ENCODE data around the gene NHLRC2. TPM values are rescaled to one million over a fixed set of nuclear protein-coding genes. Genes with fewer than 3 reads are reported as not detected.
A peak's percentile ranks its signal among the peaks of the same experiment; 100 is the strongest.
"Not testable (repeated sequence)": the region's sequence is repeated elsewhere in the genome, so short reads cannot be mapped to it uniquely, and the experiment has no call there.

The NHLRC2 gene
- 33.2 TPM for total RNA-seq

DNA sequence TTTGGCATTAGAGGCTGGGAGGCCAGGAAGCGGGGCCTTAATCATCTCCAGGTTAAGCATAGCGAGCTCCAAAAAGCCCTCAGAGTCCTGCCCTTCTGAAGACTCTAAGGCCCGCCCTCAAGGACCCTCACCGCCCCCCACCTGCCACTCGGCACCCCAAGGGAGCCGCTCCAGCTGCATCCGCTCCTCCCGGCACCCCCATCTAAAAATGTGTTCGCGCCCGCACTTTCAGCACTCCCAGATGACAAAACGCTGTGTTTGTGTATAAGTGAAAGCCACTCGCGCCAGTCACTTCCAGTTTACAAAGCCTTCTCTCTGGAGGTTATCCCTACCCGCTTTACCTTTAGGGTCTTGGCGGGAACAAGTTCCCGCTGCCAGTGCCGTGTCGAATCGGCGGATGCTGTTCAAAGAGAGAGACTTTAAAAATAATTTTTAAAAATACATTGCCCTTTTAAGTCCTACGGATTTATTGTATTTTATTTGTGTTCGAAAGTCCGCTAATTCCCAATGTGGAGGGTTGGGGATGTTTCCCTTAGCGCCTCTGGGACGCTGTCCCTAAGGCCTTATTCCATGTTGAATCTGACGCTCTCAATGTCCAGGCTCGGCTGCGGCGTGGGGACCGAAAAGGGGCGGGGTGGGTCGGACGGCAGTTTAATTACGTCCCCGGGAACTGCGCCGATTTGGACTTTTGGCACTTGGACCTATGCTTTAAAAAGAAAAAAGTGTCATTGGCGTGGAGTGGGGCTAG lies at the start of gene NHLRC2, which contains the start of gene DCLRE1A:
TSS of gene NHLRC2 (plus strand) at position 649 of the 748 bp plus-strand sequence. CDS start 212 bp downstream, outside the sequence.
TSS of gene DCLRE1A (minus strand) at position 70 of the 748 bp plus-strand sequence. CDS start 900 bp downstream, outside the sequence.
- peak; percentile 70 for DNase-seq

DNA sequence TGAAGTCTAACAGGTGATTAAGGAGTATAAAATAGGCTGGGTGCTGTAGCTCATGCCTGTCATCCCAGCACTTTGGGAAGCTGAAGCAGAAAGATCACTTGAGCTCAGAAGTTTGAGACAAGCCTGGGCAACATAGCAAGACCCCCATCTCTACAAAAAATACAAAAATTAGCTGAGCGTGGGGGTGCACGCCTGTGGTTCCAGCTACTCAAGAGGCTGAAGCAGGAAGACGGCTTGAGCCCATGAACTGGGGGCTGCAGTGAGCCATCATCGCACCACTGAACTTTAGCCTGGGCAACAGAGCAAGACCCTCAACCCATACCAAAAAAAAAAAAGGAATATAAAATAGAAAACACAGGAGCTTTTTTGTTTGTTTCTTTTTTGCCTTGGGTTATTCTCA lies 48.0 kb upstream of the NHLRC2 start:
- no peak for DNase-seq

DNA sequence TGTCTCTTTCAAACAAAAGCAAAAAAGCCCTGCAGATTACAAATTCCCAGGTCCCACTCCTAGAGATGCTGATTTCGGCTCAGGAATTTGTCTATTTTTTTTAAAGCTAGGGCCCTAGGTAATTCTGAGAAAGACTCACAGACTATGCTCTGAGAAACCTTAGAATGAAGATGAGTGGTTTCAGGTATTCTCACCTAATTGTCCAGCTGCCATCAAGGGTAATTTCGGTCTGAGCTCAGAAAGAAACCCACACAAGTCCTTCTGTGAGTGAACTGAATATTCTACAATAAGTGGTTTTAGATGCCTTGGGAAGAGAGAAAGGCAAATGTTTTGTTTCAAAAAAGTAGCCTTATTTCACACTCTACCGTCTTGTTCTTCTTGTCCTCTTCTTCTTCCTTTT lies 46.3 kb upstream of the NHLRC2 start:
- no peak for DNase-seq

- not testable (repeated sequence) for DNase-seq
Measured at GRCh38 chr10:113814700-113815099, 39.8 kb upstream of the NHLRC2 start.

- no peak for DNase-seq
Measured at GRCh38 chr10:113819989-113820388, 34.5 kb upstream of the NHLRC2 start.

- DNase-seq = no peak
Measured at GRCh38 chr10:113820507-113820906, 34.0 kb upstream of the NHLRC2 start.

- not testable (repeated sequence) for DNase-seq
Measured at GRCh38 chr10:113821306-113821705, 33.2 kb upstream of the NHLRC2 start.

DNA sequence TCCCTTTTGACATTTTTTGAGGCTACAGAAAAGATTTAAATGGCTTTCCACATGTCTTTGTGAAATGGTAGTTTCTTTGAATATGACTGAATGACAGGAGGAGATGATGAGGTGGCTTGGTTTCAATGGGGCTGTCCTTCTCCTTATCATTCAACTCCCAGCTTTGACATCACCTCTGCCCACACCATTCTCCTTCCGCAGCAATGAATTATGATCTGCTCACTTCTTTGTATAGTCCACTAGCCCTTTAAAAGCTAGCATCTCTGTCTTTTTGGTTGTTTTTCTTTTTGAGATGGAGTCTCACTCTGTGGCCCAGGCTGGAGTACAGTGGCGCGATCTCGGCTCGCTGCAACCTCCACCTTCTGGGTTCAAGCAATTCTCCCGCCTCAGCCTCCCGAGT lies 32.3 kb upstream of the NHLRC2 start:
- no peak for DNase-seq

DNA sequence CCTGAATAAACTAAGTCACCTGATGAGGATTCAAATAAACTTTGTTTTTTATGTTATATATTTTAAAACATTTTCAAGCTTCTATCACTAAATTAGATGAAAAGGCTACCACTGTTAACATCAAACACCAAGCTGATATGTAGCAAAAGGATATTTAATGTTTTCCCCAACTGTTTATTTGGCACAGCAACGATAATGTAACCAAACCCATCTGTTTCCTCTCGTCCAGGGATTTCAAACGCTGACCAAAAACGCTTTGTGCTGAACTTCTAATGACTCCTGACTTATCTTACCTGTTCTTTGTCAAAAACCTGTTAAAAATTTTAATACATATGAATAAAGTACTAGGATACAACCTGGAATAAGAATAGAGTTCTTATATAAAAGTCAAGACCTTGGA lies 31.1 kb upstream of the NHLRC2 start:
- no peak for DNase-seq

GRCh38 chr10:113825791-113826190 lies 28.7 kb upstream of the NHLRC2 start:
- no peak for DNase-seq

- DNase-seq = not testable (repeated sequence)
Measured at GRCh38 chr10:113828567-113828966, 25.9 kb upstream of the NHLRC2 start.

GRCh38 chr10:113842171-113842570 lies 12.3 kb upstream of the NHLRC2 start:
- no peak for DNase-seq

DNA sequence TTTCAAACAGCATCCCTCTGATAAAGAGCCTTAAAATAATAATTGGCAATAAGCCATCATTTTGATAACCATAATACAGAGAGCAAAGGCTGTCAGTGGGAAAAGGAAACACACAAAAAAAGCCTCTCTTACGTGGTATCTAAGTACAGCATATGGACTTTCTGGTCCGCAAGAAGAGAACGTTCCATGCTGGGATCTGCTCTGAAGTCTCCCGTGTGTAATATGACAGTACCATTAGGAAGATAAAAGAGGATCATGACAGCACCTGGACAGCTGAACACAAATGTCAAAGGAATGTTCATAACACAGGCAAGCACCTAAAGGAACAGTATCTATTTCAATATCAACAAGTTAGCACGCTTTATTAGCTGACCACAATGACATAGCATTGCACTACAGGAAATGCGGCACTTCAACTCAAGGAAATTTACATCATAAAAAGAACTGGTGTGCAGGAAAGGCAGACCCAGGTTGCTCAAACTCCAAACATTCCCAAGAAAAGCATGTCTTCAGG lies 10.4 kb upstream of the NHLRC2 start:
- no peak for DNase-seq

DNA sequence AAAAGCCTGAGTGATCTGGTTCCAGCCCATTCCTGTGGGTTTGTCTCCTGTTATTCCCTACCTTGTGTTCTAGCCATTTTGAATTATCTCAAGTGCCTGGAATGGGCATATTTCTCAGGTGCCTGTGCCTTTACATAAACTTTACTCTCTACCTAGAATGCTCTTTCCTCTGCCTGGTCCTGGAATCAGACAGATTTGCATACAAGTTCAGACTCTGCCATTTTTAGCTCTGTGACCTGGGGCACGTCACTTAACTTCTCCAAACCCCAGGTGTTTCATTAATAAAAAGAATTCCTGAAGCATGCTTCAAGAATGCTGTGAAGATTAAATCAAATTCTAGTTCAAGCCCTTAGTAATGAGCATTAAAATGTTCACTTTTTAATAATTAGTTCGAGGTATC lies 8.4 kb upstream of the NHLRC2 start:
- no peak for DNase-seq

DNA sequence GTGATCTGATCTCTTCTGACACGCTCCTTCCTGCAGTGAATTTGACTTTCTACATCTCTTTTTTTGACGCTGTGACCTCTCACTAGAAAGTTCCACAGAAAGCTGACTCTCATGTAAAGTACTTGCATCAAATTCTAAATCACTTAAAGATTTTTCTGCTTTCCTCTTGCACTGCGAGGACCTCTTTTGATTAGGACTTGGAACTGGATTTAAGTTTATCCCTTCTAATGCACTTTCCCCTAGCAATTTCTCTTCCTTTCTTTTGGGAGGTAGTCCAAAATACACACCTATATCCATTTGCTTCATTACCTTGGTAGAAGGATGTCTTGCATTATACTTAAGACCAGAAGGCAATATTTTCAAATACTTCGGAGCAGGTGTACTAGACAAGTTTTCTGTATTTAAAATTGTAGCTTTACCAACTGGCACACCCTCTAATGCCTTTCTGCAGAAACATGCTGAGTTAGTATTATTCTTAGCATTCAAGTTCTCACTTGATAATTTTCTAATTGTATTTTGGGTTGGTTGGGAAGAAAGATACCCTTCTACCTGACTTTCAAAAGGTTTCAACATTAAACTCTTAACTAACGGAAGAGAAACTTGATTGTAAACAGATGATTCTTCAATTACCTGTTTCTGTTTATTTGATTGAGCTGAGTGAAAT lies 5.2 kb upstream of the NHLRC2 start:
- DNase-seq = no peak

GRCh38 chr10:113849946-113850345 lies 4.5 kb upstream of the NHLRC2 start:
- DNase-seq = no peak

- DNase-seq = no peak
Measured at GRCh38 chr10:113853578-113854012, 866 bp upstream of the NHLRC2 start.

DNA sequence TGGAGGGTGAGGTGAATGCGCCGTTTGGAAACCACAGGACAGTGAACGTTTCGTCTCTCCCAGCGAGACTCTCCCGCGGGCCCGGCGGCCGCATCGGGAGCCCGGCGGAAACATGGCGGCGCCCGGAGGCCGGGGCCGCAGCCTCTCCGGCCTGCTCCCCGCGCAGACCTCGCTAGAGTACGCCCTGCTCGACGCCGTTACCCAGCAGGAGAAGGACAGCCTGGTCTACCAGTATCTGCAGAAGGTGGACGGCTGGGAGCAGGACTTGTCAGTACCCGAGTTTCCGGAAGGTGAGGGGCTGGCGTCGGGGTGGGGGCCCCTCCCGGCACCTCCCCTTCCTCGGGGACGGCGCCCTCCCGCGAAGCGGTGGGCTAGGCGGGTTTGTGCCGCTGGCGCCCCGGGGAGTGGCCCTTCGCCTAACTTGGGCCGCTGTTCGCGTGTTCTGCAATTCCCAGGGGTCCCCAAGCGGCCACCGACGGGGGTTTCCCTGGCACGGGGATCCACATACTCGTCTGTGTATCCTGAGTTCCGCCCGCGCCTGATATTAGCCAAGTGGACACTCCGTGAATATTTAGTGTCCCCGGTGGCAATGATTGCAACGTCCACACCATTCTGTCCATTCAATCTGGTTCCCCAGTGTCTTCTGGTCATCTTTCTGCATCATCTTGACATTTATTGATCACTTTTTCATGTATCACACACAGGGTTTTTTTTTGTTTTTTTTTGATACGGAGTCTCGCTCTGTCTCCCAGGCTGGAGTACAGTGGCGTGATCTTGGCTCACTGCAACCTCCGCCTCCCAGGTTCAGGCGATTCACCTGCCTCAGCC lies 514 bp downstream of the NHLRC2 start:
- peak; percentile 60 for DNase-seq

DNA sequence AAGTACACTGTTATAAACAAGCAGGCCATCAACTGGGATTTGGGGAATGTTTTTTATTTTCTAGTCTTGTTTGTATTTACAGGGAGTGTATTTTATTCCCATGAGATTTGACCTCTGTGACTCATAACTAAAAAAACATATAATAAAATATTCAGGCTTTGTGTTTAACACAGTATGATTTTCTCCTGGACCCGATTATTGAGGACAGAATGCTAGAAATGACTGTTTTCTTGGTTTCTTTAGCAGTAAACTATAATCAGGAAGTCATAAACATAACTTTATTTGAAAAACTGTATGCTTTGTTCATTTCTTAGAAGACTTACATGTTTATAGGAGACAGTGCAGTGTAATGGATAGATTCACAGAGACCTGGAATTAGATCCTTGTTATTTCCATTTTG lies 2.1 kb downstream of the NHLRC2 start:
- DNase-seq = no peak

- no peak for DNase-seq
Measured at GRCh38 chr10:113857210-113857609, 2.7 kb downstream of the NHLRC2 start.

GRCh38 chr10:113858541-113858940 lies 4.1 kb downstream of the NHLRC2 start:
- DNase-seq = no peak

DNA sequence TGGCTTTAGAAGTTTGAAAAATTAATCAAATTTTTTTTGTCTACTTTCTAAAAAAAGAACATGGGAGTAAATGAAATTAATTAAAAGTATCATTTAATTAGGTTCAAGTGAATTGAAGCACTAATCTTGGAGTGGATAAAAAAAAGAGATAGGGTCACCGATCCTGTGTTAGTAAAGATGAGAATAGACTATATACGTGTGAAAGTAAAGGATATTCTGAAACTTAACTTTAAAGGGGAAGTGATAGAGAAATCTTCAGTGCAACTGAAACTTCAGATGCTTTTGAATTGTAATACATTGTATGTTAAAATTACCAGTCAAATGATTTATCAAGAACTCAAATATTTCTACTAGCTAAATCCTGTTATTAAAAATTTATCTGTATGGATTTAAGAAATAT lies 4.8 kb downstream of the NHLRC2 start:
- DNase-seq = no peak

- DNase-seq = no peak
Measured at GRCh38 chr10:113865901-113866300, 11.4 kb downstream of the NHLRC2 start.

All from occipital lobe (tissue), 2 donors.